Prostate gland (tissue), 2 donors: ENCODE results near the gene AOPEP. TPM values are rescaled to one million over a fixed set of nuclear protein-coding genes. Genes with fewer than 3 reads are reported as not detected.

Experiments
- DNase-seq: peaks from one replicate; pipeline ENCODE4 v3.0.0-alpha.2; 2019; ENCODE audit warnings: low spot score
- H3K27ac ChIP-seq, 2 donors: fragments of 200-600 bp; sonication (generic); 2 replicates each; pipeline ENCODE4 v1.5.1; 2017 to 2019
- H3K27me3 ChIP-seq: fragments of 200-600 bp; sonication (generic); replicated peaks from 2 replicates; pipeline ENCODE4 v1.5.1; 2019; ENCODE audit not compliant: insufficient read depth
- H3K36me3 ChIP-seq, 2 donors: fragments of 200-600 bp; sonication (generic); 1 replicate in 1 of 2; 2 replicates in 1 of 2; pipeline versions ENCODE4 v1.5.1 to v1.8.1; 2017 to 2019
- H3K4me1 ChIP-seq: fragments of 200-600 bp; sonication (generic); replicated peaks from 2 replicates; pipeline ENCODE4 v1.5.1; 2019
- H3K4me3 ChIP-seq, 2 donors: fragments of 200-600 bp; sonication (generic); 2 replicates each; pipeline ENCODE4 v1.5.1; 2017 to 2019
- H3K9me3 ChIP-seq: fragments of 200-600 bp; sonication (generic); 2 replicates; pipeline ENCODE4 v1.5.1; 2017
- CTCF ChIP-seq, 4 experiments: fragments of 200-600 bp in 2 of 4; fragments of 450-650 bp in 2 of 4; sonication (generic) in 2 of 4; IDR thresholded peaks; 1 replicate in 3 of 4; 2 replicates in 1 of 4; pipeline ENCODE4 v1.5.1; 2016 to 2019; ENCODE audit warnings: antibody characterized with exemption in 4 of 4, mild to moderate bottlenecking in 2 of 4, moderate library complexity in 2 of 4
- POLR2A ChIP-seq: fragments of 450-650 bp; IDR thresholded peaks from one replicate; pipeline ENCODE4 v1.6.1; 2016; ENCODE audit warnings: antibody characterized with exemption, mild to moderate bottlenecking
- POLR2AphosphoS5 ChIP-seq: sonication (generic); formaldehyde crosslinking; IDR thresholded peaks from one replicate; pipeline ENCODE4 v1.6.1; 2017; ENCODE audit warnings: antibody characterized with exemption
- WGBS: methylation state at CpG from one replicate; pipeline ENCODE4 v1.1.5; 2018; 5-methylcytosine and 5-hydroxymethylcytosine counted together
- intact Hi-C: fragments of 100-400 bp; cut with DNase I; formaldehyde crosslinking; loops from one replicate; pipeline ENCODE4 v1.14.2; 2022
- total RNA-seq, 2 donors: library from RNA; depleted of rRNA; stranded (reverse); fragments of >200 nt; gene quantifications; one replicate each; pipeline ENCODE4 v1.1.0, GENCODE V29; 2016

AOPEP gene
- total RNA-seq, 2 donors from 2014 or later: 107 to 188 TPM

GRCh38 chr9:94758880-94759279 lies 32.4 kb downstream of the AOPEP start:
- Histone ChIP-seq H3K27ac (no peak overlapping the region), H3K27me3 (no peaks in the 10 kb centered on the region), H3K36me3 (no peaks in the 10 kb centered on the region), H3K4me3 (no peak overlapping the region), H3K4me1 (no peaks in the 10 kb centered on the region), H3K9me3 (no peaks in the 10 kb centered on the region)
- no peak for DNase-seq
- TF ChIP-seq POLR2AphosphoS5: no peak
- TF ChIP-seq CTCF (IDR thresholded peaks at IDR 0.05): no peak
- TF ChIP-seq POLR2A: no peak
- intact Hi-C loops: no loop called here
- WGBS: 19% methylated on average over 1 of the region's 1 CpG

GRCh38 chr9:94760010-94760409 lies 33.5 kb downstream of the AOPEP start:
- intact Hi-C loops: no loop called here
- 53% methylated on average over 7 of the region's 7 CpGs for WGBS
- no peak for DNase-seq
- Histone ChIP-seq H3K4me1 (no peaks in the 10 kb centered on the region), H3K27ac (no peak overlapping the region), H3K9me3 (no peaks in the 10 kb centered on the region), H3K27me3 (no peaks in the 10 kb centered on the region), H3K4me3 (no peak overlapping the region), H3K36me3 (no peaks in the 10 kb centered on the region)
- TF ChIP-seq POLR2AphosphoS5 (no peak), CTCF (IDR thresholded peaks at IDR 0.05) (no peak), POLR2A (no peak)

DNA sequence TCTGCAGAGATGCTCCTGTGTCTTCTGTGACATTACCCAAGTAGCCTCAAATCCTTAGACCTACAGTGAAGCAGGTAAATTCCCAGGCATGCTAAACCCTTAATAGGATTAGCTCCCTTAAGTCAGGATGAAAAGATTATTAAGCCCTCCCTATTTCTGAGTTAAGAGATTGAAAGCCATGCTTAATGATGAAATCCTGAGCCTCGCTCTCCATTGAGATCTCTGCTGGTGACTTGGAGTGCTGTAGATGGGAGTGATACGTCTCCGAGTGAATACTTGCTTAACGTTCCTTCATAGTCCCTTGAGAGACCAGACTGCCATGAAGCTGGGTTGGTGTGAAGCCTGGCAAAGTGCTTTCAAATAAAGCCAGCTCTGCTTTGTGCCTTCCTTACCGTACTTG lies 34.2 kb downstream of the AOPEP start:
- no peak overlapping the region for H3K27ac ChIP-seq
- H3K4me1 ChIP-seq: no peaks in the 10 kb centered on the region
- no peaks in the 10 kb centered on the region for H3K9me3 ChIP-seq
- DNase-seq: no peak
- no peak overlapping the region for H3K4me3 ChIP-seq
- 88% methylated on average over 5 of the region's 5 CpGs for WGBS
- intact Hi-C loops: no loop called here
- TF ChIP-seq POLR2A (no peak), POLR2AphosphoS5 (no peak), CTCF (IDR thresholded peaks at IDR 0.05) (no peak)
- H3K27me3 ChIP-seq: no peaks in the 10 kb centered on the region
- no peaks in the 10 kb centered on the region for H3K36me3 ChIP-seq

- no peak overlapping the region for H3K27ac ChIP-seq
- H3K27me3 ChIP-seq: no peaks in the 10 kb centered on the region
- H3K4me1 ChIP-seq: no peaks in the 10 kb centered on the region
- no peaks in the 10 kb centered on the region for H3K9me3 ChIP-seq
- no peak for DNase-seq
- WGBS: 96% methylated on average over 4 of the region's 4 CpGs
- H3K36me3 ChIP-seq: no peaks in the 10 kb centered on the region
- TF ChIP-seq CTCF (IDR thresholded peaks at IDR 0.05) (no peak), POLR2A (no peak), POLR2AphosphoS5 (no peak)
- intact Hi-C loops: no loop called here
- no peak overlapping the region for H3K4me3 ChIP-seq
These were observed 35.0 kb downstream of the AOPEP start for GRCh38 chr9:94761481-94761880.

DNA sequence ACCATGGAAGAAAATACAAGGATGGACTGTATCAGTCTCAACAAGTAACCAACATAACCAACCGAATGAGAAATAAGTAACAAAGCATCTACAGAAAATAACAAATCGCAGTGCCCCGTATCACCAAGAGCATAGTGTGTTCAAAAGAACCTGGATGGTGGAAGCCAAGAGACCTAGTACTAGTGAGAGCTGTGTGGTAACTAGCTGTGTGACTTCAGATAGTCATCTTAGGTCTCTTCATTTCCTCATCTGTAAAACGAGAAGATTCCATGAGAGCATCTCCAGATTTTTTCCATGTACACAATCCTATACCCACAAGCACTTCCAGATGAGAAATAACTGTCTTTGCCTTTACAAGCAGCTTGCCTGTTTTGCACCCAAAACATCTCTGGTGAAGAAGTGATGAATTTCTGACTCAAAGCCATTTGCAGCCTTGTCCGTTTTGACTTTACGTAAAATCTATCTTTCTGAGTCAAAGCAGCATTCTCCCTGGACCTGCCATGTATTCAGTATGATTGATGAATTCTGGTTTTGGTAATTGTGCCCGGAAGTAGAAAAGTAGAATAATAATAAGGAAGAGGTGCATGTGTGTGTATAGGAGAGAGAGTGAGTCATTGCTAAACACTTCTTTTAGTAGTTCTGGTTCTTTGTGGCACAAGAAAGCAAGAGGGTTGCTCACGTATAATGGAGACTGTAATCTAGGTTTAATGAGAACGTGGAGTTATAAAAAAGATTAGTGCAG lies 41.0 kb downstream of the AOPEP start:
- Histone ChIP-seq H3K9me3 (no peaks in the 10 kb centered on the region), H3K27me3 (no peaks in the 10 kb centered on the region), H3K27ac (no peak overlapping the region), H3K4me1 (no peaks in the 10 kb centered on the region), H3K4me3 (no peak overlapping the region), H3K36me3 (no peaks in the 10 kb centered on the region)
- intact Hi-C loops: no loop called here
- no peak for TF ChIP-seq POLR2AphosphoS5
- TF ChIP-seq CTCF (IDR thresholded peaks at IDR 0.05): no peak
- no peak for TF ChIP-seq POLR2A
- no peak for DNase-seq
- WGBS: 88% methylated on average over 9 of the region's 9 CpGs
